Mucosa of stomach (tissue), 1 donor: Measurements from ENCODE around the gene FNDC5.

Experiments
- H3K27me3 ChIP-seq: one replicate; pipeline ENCODE4 v1.7.0; 2013; ENCODE audit warnings: mild to moderate bottlenecking, low read length; ENCODE audit not compliant: control insufficient read depth, insufficient read depth
- H3K36me3 ChIP-seq: one replicate; pipeline ENCODE4 v1.7.0; 2013; ENCODE audit warnings: low read length; ENCODE audit not compliant: control insufficient read depth, insufficient read depth
- H3K4me1 ChIP-seq: one replicate; pipeline ENCODE4 v1.7.0; 2013; ENCODE audit warnings: mild to moderate bottlenecking, low read length; ENCODE audit not compliant: control insufficient read depth, insufficient read depth
- H3K4me3 ChIP-seq: one replicate; pipeline ENCODE4 v1.7.0; 2013; ENCODE audit warnings: low read length
- H3K9ac ChIP-seq: one replicate; pipeline ENCODE4 v1.7.0; 2013; ENCODE audit warnings: mild to moderate bottlenecking, low read length, moderate library complexity
- H3K9me3 ChIP-seq: one replicate; pipeline ENCODE4 v1.7.0; 2013; ENCODE audit warnings: mild to moderate bottlenecking, low read length, moderate library complexity; ENCODE audit not compliant: control insufficient read depth
- donor health status: Pancreatic carcinoma.

The FNDC5 gene

GRCh38 chr1:32865639-32866405 lies 4.9 kb downstream of the FNDC5 start:
- H3K9ac ChIP-seq: no peak overlapping the region
- H3K36me3 ChIP-seq: no peaks in the 10 kb centered on the region
- H3K4me1 ChIP-seq: peaks cover 4% of the 10 kb centered on the region
- peaks cover 17% of the 10 kb centered on the region for H3K27me3 ChIP-seq
- no peak overlapping the region for H3K4me3 ChIP-seq
- no peaks in the 10 kb centered on the region for H3K9me3 ChIP-seq

DNA sequence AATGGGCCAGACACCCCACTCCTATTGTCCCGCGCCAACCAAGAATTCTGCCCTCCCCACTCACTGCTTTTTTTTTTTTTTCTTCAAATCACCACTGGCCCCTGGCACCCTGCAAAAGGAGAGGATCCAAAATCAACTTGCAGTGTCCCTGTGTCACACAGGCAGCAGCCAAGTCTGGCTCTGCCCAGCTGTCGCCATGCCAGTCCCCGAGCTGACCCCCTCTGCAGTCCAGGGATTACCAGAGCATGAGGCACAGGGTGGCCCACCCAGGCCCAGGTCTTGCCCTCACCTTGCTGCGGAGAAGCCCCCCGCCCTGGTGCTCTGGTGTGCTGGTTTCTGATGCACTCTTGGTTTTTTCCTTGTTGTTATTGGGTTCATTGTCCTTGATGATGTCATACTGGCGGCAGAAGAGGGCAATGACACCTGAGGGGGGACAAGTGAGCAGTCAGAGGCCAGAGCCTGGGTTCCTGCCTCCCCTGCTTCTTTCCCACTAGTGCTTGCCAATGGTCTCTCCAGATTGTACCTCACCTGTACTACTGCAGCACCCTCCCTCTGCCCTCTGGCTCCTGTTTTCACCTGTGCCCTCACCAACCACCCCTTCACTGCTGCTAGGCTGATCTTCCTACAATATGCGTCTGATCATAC lies 6.2 kb downstream of the FNDC5 start:
- Histone ChIP-seq H3K4me3 (no peak overlapping the region), H3K9me3 (no peaks in the 10 kb centered on the region), H3K9ac (no peak overlapping the region), H3K36me3 (no peaks in the 10 kb centered on the region), H3K4me1 (no peaks in the 10 kb centered on the region), H3K27me3 (peaks cover 7% of the 10 kb centered on the region)

GRCh38 chr1:32863881-32864245 lies 6.8 kb downstream of the FNDC5 start:
- H3K9ac ChIP-seq: no peak overlapping the region
- no peak overlapping the region for H3K4me3 ChIP-seq
- H3K4me1 ChIP-seq: no peaks in the 10 kb centered on the region
- no peaks in the 10 kb centered on the region for H3K36me3 ChIP-seq
- no peaks in the 10 kb centered on the region for H3K9me3 ChIP-seq
- peaks cover under 1% of the 10 kb centered on the region for H3K27me3 ChIP-seq

- no peak overlapping the region for H3K4me3 ChIP-seq
- H3K9me3 ChIP-seq: no peaks in the 10 kb centered on the region
- H3K9ac ChIP-seq: no peak overlapping the region
- no peaks in the 10 kb centered on the region for H3K36me3 ChIP-seq
- no peaks in the 10 kb centered on the region for H3K27me3 ChIP-seq
- no peaks in the 10 kb centered on the region for H3K4me1 ChIP-seq
Observed at GRCh38 chr1:32863218-32863880, 7.4 kb downstream of the FNDC5 start.

DNA sequence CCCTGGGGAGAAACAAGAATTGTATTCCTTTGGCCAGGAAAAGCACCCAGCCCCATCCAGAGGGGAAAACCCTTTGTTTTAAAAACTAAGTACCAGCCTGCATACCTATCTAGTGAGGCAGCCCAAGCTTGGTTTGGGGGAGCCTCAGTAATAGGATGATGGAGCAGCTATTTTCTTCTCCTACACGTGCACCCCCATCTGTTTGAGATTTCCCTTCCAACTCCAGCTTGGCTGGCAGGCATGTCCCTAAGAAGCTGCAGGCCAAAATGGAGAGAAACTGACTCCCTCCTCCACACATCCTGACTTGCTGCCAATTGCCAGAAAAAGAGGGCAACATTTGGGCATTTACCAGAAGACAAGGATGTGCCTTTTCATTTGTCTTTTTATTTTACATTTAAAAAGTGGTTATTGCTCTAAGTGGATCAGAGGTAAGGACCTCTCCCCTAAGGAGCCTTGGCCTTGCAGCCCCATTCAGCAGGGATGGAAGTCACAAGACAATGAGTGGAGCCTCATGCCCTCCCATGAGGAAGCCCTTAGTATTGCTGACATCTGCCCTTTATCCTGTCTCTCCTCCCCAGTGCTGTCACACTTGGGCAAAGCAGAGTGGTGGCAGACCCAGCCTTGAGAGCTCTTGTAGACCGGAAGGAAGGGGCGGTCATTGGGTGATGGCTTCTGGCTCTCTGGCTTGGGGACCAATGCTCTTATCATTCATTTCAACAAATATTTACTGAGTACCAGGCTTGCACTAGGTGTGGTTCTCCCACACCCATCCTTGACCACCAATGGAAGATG lies 8.6 kb downstream of the FNDC5 start:
- H3K4me3 ChIP-seq: no peak overlapping the region
- H3K4me1 ChIP-seq: no peaks in the 10 kb centered on the region
- no peaks in the 10 kb centered on the region for H3K9me3 ChIP-seq
- no peak overlapping the region for H3K9ac ChIP-seq
- H3K27me3 ChIP-seq: no peaks in the 10 kb centered on the region
- no peaks in the 10 kb centered on the region for H3K36me3 ChIP-seq

GRCh38 chr1:32860566-32860965 lies 10.1 kb downstream of the FNDC5 start:
- Histone ChIP-seq H3K4me3 (no peak overlapping the region), H3K36me3 (no peaks in the 10 kb centered on the region), H3K4me1 (no peaks in the 10 kb centered on the region), H3K9ac (no peak overlapping the region), H3K27me3 (no peaks in the 10 kb centered on the region), H3K9me3 (no peaks in the 10 kb centered on the region)

DNA sequence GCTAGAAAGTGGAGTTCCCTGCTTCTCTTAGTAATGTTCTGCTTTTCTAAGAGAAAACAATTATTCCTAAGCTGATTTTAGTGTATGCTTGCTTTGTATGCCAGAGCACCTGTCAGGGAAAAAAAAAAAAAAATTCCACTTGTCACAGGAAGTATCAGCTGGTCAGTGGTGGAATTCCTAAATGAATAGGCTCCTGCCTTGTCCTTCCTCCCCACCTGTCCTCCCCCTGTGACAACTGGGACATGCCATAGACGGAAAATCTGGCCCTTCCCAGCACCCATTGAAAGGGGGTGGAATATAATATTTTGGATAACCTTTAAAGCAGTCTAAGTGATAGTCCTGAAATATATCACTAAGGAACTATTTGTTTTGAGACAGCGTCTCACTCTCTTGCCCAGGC lies 10.8 kb downstream of the FNDC5 start:
- Histone ChIP-seq H3K36me3 (no peaks in the 10 kb centered on the region), H3K27me3 (no peaks in the 10 kb centered on the region), H3K4me3 (no peak overlapping the region), H3K9me3 (no peaks in the 10 kb centered on the region), H3K9ac (no peak overlapping the region), H3K4me1 (no peaks in the 10 kb centered on the region)

DNA sequence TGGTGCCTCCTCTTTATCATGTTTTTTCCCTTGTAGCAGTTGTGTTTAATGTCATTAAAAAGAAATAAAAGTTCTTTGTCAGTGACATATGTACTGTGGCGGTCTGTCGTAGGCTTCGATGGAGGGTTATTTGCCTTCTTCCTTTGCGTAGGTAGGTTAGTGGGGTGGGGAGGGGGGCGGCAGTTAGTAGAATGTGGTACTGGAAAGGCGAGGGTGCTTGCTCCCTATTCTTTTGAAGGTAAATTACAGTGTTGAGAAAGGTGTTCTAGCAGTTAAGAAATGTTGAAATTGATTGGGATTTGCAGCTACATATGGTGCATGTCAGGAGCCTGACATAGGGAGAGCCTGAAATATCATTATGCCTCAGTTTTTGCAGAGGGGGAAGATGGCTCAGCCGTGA lies 11.9 kb downstream of the FNDC5 start:
- Histone ChIP-seq H3K9ac (no peak overlapping the region), H3K4me1 (no peaks in the 10 kb centered on the region), H3K4me3 (no peak overlapping the region), H3K9me3 (no peaks in the 10 kb centered on the region), H3K27me3 (no peaks in the 10 kb centered on the region), H3K36me3 (no peaks in the 10 kb centered on the region)

GRCh38 chr1:32858136-32858535 lies 12.6 kb downstream of the FNDC5 start:
- Histone ChIP-seq H3K27me3 (no peaks in the 10 kb centered on the region), H3K36me3 (no peaks in the 10 kb centered on the region), H3K9ac (no peak overlapping the region), H3K9me3 (no peaks in the 10 kb centered on the region), H3K4me1 (no peaks in the 10 kb centered on the region), H3K4me3 (no peak overlapping the region)

DNA sequence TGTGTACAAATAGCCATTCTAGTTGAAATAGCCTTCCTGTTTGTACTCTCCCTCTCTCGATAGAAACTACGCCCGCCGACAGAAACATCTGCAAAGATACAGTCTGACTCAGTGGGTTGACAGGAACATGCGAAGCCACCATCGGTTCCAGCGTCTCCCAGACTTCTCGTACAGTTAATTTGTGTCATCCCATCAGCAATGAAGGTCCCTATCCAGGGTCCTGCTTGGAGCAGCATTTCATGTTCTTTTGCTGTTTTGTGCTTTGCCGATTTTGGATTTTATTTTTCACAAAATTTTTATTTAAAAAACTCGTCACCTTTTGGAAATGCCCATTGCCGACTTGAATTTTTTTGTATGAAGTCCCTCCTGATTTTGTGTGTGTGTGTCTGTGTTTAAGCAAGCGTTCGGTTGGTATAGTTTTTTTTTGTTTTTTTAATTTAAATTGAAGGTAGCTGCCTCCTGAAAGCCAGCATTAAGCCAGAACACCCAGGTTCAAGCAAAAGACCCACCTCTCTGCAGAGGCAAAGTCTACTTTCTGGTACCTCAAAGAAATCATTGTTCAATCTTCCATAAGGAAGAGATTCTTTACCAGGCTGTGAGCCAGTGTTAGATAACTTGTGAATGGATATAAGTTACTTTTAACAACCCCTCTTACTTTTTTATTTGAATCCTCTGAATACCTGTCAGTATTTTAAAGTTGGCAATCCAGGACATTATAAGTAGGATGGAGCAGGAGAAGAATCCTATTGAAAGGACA lies 14.7 kb downstream of the FNDC5 start:
- H3K36me3 ChIP-seq: no peaks in the 10 kb centered on the region

DNA sequence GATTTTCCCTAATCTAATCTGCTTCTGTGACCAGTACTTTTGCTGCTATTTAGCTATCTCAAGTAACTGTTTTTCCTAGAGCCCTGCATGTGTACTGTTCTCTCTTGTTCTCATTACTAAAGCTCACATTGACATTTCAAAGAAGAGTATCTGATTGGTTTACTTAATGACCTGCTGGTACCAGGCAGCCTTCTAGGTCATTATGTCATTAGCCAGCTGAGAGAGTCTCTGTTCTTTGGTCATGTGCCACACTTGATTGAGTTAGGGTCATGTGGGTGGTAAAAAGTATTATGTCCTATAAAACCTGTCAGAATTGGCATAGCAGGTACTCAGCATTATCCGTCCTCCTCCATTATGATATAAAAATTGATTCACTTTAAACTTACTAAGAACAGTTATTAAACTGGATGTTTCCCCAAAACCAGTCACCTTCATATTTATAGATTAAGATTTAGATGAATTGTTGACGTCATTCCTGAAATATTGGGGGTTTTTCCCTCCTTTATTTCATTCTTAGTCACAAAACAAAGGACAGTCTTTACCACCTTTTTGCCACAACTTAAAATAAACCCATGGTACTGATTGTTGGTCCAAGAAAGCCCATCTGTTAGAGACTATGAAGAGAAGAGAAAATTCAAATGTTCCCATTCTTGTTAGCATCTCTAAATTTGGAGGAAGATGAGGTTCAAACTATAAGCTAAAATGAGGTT lies 22.2 kb downstream of the FNDC5 start:
- Histone ChIP-seq H3K4me1 (no peaks in the 10 kb centered on the region), H3K27me3 (no peaks in the 10 kb centered on the region), H3K9ac (no peak overlapping the region), H3K4me3 (no peak overlapping the region), H3K9me3 (no peaks in the 10 kb centered on the region), H3K36me3 (no peaks in the 10 kb centered on the region)

More for the DNA sequence above, 14.7 kb downstream of the FNDC5 start:
- Histone ChIP-seq H3K9ac (no peak overlapping the region), H3K9me3 (no peaks in the 10 kb centered on the region), H3K27me3 (no peaks in the 10 kb centered on the region), H3K4me1 (no peaks in the 10 kb centered on the region), H3K4me3 (no peak overlapping the region)
